ENCODE results near the gene SCYL2. TPM values are rescaled to one million over a fixed set of nuclear protein-coding genes. Genes with fewer than 3 reads are reported as not detected.
A peak's percentile ranks its signal among the peaks of the same experiment; 100 is the strongest.

SCYL2 gene
- total and polyA plus RNA-seq, 2 of the 13 experiments (the other 11 are each of a cell fraction or from before 2014, with no cell fraction given), result 11.4 to 28.8 TPM

GRCh38 chr12:100266835-100267602, at the start of gene SCYL2, which contains the start of gene DEPDC4 (continued):
- TF ChIP-seq ZC3H13 (CRISPR knock-in tag; IDR thresholded peaks at IDR 0.05) (peak; percentile 73; the same call in 1 of the 2 replicates), NFE2 (CRISPR knock-in tag; IDR thresholded peaks at IDR 0.05) (no peak), ZNF724P (CRISPR knock-in tag; IDR thresholded peaks at IDR 0.05; ENCODE audit: borderline replicate concordance) (peak; percentile 53; the same call in 1 of the 2 replicates), HOXA5 (CRISPR knock-in tag; IDR thresholded peaks at IDR 0.05) (peak; percentile 20; the same call in 1 of the 2 replicates), YY1 (IDR thresholded peaks at IDR 0.05; ENCODE audit: insufficient read depth, insufficient replicate concordance, low read depth, low read length) (peak; percentile 79), ZNF674 (CRISPR knock-in tag; IDR thresholded peaks at IDR 0.05; ENCODE audit: low read depth) (no peak), ZFP1 (CRISPR knock-in tag; IDR thresholded peaks at IDR 0.05) (no peak), HES4 (CRISPR knock-in tag; IDR thresholded peaks at IDR 0.05; ENCODE audit: borderline replicate concordance) (no peak), ZBTB42 (CRISPR knock-in tag; IDR thresholded peaks at IDR 0.05) (no peak), AHR (CRISPR knock-in tag; IDR thresholded peaks at IDR 0.05) (no peak), ZBTB2 (CRISPR knock-in tag; IDR thresholded peaks at IDR 0.05; ENCODE audit: low read depth) (peak; percentile 64; the same call in 1 of the 2 replicates), PATZ1 (CRISPR knock-in tag; IDR thresholded peaks at IDR 0.05) (peak; percentile 80), MAF1 (CRISPR knock-in tag; IDR thresholded peaks at IDR 0.05; ENCODE audit: borderline replicate concordance) (no peak), ZNF276 (CRISPR knock-in tag; IDR thresholded peaks at IDR 0.05; ENCODE audit: low read depth) (peak; percentile 9; the same call in 1 of the 2 replicates), KLF12 (CRISPR knock-in tag; IDR thresholded peaks at IDR 0.05; ENCODE audit: borderline replicate concordance) (0 out of 2 replicates have a peak, but pooled peaks have one; percentile 19), MTA1 (CRISPR knock-in tag; IDR thresholded peaks at IDR 0.05; ENCODE audit: borderline replicate concordance) (no peak)
- TF ChIP-seq, protein P1, sequence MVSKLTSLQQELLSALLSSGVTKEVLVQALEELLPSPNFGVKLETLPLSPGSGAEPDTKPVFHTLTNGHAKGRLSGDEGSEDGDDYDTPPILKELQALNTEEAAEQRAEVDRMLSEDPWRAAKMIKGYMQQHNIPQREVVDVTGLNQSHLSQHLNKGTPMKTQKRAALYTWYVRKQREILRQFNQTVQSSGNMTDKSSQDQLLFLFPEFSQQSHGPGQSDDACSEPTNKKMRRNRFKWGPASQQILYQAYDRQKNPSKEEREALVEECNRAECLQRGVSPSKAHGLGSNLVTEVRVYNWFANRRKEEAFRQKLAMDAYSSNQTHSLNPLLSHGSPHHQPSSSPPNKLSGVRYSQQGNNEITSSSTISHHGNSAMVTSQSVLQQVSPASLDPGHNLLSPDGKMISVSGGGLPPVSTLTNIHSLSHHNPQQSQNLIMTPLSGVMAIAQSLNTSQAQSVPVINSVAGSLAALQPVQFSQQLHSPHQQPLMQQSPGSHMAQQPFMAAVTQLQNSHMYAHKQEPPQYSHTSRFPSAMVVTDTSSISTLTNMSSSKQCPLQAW (CRISPR knock-in tag; IDR thresholded peaks at IDR 0.05), result peak; percentile 77
- TF ChIP-seq, protein P2, sequence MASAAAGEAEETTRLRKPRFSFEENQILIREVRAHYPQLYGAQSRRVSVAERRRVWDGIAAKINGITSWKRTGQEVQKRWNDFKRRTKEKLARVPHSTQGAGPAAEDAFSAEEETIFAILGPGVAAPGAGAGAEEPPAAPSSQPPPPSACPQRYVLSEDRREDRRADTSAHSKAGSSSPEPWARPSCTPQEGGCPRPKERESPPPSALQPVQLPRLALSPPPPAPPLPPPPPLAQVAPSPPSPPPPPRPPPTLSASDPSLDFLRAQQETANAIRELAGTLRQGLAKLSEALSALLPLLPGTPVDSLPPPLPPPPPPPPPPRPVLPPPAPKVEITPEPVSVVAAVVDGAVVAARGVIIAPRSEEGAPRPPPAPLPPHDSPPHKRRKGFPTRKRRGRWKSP (CRISPR knock-in tag; IDR thresholded peaks at IDR 0.05), result peak; percentile 19; the same call in 1 of the 2 replicates
- TF ChIP-seq, protein P3, sequence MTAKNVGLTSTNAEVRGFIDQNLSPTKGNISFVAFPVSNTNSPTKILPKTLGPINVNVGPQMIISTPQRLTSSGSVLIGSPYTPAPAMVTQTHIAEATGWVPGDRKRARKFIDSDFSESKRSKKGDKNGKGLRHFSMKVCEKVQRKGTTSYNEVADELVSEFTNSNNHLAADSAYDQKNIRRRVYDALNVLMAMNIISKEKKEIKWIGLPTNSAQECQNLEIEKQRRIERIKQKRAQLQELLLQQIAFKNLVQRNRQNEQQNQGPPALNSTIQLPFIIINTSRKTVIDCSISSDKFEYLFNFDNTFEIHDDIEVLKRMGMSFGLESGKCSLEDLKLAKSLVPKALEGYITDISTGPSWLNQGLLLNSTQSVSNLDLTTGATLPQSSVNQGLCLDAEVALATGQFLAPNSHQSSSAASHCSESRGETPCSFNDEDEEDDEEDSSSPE (CRISPR knock-in tag; IDR thresholded peaks at IDR 0.05), result peak; percentile 67

All from HepG2 (cell line).